ENCODE data around the gene ZC2HC1C.
"Not testable (repeated sequence)": the region's sequence is repeated elsewhere in the genome, so short reads cannot be mapped to it uniquely, and the experiment has no call there.

ZC2HC1C gene

DNA sequence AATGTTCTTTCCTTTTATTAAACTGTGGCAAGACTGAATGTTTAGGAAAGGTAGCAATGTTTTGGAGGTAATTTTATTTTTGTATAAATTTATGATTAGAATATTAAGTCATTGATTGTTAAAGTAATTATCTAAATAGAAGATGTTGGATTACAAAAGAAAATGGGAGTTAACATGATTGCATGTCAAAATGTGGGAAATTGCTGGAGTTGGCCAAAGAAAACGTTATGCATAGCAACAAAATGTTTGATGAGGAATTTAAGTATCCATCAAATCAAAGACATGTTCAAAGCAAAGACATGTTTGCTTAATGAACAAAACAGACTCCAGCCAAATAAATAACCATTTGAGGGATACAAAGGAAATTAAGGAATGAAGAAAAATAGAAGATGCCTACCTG lies 15.0 kb upstream of the ZC2HC1C start:
- no peak for DNase-seq (ENCODE audit: low read depth in 2 of 2, low spot score in 1 of 2)

DNA sequence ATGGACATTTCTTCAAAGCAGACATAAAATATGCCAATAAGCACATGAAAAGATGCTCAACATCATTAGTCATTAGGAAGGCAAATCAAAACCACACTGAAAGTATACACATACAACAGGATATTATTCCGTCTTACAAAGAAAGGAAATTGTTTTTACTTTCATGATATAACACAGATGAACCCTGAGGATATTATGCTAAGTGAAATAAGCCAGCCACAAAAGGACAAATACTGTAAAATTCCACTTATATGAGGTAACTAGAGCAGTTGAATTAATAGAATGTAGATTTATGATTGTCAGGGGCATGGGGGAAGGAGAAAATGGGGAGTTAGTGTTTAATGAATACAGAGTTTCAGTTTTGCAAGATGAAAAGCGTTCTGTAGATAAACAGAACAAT lies 9.8 kb upstream of the ZC2HC1C start:
- DNase-seq (ENCODE audit: low read depth in 2 of 2, low spot score in 1 of 2): no peak

DNA sequence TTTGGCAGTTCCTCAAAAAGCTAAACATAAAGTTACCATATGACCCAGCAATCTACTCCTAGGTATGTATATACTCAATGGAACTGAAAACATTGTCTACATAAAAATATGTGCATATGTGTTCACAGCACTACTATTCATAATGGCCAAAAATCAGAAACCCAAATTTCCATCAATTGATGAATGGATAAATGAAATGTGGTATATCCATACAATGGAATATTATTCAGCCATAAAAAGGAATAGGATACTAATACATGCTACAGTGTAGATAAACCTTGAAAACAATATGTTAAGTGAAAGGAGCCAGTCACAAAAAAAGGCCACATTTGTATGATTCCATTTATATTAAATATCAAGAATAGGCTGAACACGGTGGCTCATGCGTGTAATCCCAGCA lies 9.0 kb upstream of the ZC2HC1C start:
- no peak for DNase-seq (ENCODE audit: low read depth in 2 of 2, low spot score in 1 of 2)

DNA sequence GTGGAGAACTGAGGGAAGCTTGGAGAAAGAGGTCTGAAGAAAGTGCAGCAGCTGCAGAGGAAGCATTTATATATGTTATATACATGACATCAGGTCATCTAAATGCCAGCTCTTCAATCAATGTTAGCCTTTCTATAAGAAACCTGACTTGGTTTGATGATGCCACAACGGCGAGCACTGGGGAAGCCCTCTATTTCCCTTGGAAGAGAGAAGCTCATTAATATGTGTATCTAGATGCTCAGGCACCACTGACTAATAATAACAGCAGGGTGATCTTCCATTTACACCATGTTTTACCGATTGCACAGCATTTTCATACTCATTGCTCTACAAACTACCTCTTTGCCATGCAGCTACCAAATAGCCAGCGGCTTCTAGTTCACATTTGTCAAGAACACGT lies 6.4 kb upstream of the ZC2HC1C start:
- no peak for DNase-seq (ENCODE audit: low read depth in 2 of 2, low spot score in 1 of 2)

DNA sequence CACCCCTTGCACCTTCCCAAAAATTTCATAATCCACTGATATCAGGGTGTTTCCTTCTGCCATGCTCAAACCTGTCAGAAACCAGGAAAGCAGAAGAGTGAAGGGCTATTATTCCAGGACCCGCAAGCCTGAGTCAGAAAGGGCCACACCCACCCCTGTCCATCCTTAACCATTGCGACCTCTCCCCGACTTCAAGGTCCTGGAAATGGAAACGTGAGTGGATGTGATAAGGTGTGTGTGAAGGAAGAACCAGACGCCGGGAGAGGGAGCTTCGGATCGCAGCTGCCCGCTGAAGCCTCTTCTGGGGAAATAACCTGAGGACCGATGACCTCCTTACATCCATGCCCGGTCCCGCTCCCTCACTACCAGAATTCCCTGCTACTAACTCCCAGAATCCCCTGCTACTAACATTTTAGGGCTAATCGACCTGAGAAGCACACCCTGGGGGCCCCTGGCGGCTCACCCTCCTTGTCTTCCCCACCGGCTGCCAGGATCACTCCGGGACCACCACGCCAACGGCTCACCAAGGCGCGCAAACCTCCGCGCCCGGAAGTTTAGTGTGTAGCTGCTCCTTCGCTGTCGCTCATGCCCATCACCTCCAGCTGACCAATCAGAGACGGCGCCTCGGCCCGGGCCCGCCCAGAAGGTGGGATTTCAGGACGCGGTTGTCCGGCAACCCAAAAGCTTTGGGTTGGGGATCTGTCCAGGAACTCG lies 5.8 kb upstream of the ZC2HC1C start, which contains the start of gene ACYP1:
Gene ACYP1, minus strand, starts transcription at position 534 of the 714 bp plus-strand sequence. Its CDS starts 471 bp downstream, at position 63.
- DNase-seq (ENCODE audit: low read depth in 2 of 2, low spot score in 1 of 2): peak; percentile 75 to 78

DNA sequence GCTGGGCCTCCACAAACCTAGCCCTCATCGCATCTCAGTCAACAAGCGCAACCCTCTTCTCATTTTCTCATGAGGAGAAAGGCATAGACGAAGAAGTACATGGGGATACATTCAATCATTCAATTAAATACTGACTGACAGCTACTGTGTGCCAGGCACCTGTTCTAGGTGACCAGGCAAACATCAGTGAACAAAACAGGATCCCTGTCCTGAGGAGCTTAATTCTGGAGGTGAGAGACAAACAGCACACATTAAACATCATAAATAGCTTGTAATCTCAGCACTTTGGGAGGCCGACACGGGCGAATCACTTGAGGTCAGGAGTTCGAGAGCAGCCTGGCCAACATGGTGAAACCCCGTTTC lies 5.3 kb upstream of the ZC2HC1C start:
- no peak for DNase-seq (ENCODE audit: low read depth in 2 of 2, low spot score in 1 of 2)

DNA sequence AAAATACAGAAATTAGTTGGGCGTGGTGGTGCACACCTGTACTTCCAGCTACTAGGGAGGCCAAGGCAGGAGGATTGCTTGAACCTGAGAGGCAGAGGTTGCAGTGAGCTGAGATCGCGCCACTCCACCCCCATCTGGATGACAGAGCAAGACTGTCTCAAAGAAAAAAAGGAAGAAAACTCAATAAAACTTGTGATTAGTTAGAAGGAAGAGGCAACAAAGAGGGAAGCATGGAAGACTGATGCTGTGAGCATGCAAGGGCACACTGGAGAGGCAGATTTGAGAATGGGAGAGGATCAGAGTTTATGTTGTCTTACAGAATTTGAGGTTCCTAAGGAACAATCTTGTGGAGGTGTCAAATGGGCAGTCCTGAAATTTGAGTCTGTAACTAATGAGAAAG lies 2.8 kb upstream of the ZC2HC1C start:
- DNase-seq (ENCODE audit: low read depth in 2 of 2, low spot score in 1 of 2): no peak

DNA sequence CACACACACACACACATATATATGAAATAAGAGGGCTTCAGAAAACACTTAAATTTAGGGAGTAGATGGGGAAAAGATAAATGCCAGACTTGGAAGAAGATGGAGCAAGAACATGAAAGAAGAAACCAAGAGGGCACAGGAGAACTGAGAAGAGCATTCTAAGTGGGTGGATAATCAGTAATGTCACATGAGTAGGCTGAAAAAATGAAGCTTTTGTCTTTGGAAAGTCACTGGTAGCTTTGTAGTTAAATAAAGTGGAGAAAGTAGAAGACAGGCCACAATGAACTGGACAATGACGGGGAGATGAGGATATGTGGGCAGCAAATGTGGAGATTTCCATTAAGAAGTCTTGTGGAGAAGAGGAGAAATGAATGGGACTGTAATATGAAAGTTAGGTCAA lies 2.2 kb upstream of the ZC2HC1C start:
- no peak for DNase-seq (ENCODE audit: low read depth in 2 of 2, low spot score in 1 of 2)

DNA sequence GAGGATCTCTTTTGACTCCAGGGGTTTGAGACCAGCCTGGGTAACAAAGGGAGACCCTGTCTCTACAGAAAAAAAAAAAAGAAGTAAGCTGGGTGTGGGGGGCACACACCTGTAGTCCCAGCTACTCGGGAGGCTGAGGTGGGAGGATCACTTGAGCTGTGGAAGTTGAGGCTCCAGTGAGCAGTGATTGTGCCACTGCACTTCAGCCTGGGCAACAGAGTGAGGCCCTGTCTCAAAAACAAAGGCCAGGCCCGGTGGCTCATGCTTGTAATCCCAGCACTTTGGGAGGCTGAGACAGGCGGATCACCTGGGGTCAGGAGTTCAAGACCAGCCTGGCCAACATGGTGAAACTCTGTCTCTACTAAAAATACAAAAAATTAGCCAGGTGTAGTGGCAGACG lies 1.7 kb upstream of the ZC2HC1C start:
- not testable (repeated sequence) for DNase-seq (ENCODE audit: low read depth in 2 of 2, low spot score in 1 of 2)

DNA sequence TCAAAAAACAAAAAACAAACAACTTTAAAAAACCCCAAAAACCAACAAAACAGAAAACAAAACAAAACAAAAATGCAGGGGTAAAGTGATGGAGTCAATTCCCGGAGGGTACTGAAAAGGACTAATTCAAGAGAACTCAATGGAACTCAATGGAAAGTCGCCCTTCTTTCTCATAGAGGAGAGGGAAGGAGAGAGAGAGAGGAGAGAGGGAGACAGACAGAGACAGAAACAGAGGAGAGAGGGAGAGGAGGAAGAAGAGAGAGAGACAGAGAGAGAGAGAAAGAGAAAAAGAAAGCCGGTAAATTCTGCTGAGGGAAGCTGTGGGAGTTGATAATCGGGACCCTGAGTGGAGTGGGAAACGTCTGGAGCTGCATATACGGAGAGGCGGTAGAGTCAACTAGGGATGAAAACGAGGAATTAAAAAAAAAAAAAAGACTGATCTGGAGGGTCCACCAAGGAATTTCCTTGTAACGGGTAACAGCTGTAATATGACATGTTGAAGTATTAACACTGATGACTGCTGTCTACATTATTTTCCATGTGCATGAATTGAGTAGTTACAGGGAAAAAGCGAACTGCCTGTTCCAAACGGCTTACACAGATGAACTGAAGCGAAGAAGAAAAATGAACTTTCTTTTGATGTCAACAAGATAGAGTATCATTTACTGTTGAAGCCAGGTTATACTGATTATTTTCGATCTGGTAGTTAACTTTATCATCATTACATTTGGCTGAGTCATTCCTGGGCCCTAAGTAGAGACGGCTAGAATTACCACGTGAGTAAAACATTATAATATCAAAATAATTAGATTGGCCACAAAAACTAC lies 934 bp upstream of the ZC2HC1C start:
- DNase-seq (ENCODE audit: low read depth in 2 of 2, low spot score in 1 of 2): no peak

DNA sequence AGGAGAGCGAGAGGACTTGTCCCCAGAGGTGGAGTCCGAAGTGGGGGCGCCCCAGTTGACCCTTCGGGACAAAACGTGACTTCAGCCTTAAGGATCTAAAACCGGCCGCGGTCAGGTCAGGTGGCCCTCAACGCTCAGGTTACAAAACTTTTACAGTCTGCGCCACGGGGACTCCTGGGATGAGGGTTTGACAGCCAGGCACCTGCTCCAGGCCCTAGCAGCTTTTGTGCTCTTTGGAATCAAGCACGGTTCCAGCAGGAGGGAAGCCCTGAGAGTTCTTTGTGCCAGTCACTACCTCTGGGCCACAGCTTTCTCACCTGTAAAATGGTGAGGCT lies 337 bp downstream of the ZC2HC1C start:
- DNase-seq (ENCODE audit: low read depth in 2 of 2, low spot score in 1 of 2): no peak

DNA sequence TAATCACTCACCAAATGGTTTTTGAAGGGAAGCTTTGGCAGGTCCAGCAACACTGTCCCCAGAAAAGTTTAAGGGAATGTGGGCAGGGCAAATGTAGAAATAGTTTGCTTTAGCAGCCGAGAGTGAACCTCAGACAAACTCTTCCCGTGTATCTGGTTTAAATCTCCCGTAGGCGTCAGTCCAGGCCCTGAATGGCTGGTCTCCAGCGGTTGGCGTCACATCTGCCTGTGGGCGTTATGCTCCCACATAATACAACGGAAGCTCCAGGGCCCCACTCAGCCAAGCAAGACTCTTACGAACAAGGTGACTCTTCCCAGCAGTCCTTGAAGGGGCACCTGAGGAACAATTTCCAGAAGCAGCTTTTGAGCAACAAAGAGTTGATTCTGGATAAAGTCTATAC lies 942 bp downstream of the ZC2HC1C start:
- no peak for DNase-seq (ENCODE audit: low read depth in 2 of 2, low spot score in 1 of 2)

DNA sequence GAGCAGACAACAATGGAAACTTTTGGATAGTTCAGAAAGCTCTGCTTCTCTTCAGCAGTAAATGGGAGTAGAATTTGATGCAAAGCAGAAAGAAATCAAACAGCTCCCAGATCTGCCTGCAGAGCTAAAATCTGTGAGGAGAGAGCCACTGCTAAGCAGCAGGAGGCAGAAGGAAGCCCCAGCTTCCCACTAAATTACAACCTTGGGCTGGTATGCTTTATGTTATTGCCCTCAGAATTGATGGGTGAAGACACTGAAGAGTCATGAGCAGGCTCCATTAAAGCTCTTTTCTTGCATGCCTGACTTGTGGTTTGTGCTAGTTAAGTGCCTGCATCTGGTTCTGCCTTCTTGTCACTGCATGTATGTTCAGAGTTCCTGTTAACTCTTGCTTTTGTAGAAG lies 8.4 kb downstream of the ZC2HC1C start:
- no peak for DNase-seq (ENCODE audit: low read depth in 2 of 2, low spot score in 1 of 2)

DNA sequence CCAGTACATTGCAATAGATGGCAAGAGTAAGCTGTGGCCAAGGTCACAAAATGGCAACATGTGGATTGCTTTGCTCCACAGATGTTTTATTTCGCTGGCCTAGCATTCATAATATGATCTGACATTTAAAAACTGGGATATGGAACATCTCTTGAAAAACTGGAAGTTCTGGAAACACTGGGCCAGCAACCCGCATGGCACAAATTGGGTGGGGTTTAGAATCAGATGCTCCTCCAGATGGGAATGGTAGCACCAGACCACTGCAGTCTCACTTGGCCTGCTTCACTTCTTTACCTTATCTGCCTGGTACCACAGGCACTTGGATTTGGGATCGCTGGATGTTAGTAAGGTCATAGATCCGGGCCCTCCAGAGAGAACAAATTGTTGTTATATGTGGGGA lies 10.1 kb downstream of the ZC2HC1C start:
- DNase-seq (ENCODE audit: low read depth in 2 of 2, low spot score in 1 of 2): no peak

DNA sequence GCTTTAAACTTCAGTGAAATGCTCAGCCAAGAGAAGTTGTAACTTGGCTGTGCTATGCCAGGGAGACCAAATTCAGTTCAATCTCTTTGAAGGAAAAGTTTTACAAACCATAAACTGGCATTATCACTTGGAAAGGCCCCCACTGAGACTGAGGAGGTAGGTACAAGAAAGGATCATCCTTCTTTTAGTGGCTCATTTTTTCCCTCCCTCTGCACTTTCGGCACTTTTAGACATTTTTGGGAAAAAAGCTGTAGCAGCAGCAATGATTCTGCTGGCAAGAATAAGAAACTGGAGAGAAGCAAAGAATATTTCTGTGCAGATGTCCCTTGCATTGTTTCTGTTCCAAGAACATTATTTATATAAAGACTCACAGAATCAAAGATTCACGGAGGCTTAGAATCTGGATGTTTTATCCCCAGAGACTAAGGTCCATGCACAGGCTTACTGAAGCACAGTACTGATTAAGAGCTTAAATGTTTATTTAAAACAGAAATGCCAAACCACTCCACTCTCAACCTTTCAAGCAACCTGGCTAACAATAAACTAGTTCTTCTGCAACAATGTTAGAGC lies 12.3 kb downstream of the ZC2HC1C start:
- no peak for DNase-seq (ENCODE audit: low read depth in 2 of 2, low spot score in 1 of 2)

DNA sequence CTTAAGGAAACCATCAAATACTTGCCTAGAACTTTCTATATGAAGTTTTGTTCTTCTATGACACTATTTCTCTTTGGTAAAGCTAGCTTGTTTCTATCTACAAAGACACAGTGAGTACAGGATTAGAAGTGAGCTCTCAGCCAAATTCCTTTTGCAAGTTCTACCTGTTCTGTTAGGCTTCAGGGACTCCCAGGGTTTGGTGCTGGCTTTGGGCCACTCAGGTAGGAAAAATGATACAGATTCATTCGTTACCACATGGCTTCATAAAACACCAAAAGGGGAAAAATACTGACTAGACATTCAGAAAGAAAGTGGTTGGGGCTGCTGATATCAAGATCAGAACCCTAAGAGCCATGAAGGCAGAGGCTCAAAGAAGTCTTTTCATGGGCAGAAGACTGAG lies 13.8 kb downstream of the ZC2HC1C start:
- no peak for DNase-seq (ENCODE audit: low read depth in 2 of 2, low spot score in 1 of 2)

DNA sequence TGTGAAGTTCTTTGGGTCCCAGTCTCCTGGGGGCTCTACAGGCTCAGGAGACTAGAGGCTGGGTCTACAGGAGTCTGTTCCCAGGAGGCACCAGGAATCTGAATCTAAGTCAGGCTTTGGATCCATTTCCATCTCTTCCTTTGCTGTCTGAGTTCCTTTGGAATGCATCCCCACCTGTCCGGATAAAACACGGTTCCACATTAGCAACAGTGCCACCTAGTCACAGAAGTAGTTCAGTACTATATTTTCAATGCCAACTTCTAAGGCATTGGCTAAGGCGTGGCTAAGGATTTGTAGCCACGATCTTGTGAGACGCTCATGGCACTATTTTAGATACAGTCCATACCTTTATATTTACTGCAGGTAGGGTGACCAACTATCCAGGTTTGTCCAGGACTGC lies 15.1 kb downstream of the ZC2HC1C start:
- DNase-seq (ENCODE audit: low read depth in 2 of 2, low spot score in 1 of 2): no peak

DNA sequence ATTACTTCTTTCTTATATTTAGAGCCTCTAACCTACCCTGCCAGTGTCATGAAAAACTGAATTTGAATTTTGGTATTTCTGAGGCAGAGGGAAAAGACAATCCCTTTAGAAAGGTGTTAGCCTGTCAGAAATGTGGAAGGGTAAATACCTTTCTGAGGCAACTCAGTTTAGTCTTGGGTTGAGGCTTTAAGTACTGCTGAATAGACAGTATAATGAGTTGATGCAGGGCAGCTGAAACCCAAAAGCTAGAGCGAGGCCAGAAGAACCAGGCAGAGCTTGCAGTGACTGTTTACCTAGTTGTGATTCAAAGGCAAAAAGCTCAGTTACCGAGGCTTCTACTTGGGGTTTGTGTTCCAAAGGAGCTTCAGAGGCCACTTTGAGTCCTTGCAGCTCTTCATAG lies 18.7 kb downstream of the ZC2HC1C start:
- DNase-seq (ENCODE audit: low read depth in 2 of 2, low spot score in 1 of 2): no peak

DNA sequence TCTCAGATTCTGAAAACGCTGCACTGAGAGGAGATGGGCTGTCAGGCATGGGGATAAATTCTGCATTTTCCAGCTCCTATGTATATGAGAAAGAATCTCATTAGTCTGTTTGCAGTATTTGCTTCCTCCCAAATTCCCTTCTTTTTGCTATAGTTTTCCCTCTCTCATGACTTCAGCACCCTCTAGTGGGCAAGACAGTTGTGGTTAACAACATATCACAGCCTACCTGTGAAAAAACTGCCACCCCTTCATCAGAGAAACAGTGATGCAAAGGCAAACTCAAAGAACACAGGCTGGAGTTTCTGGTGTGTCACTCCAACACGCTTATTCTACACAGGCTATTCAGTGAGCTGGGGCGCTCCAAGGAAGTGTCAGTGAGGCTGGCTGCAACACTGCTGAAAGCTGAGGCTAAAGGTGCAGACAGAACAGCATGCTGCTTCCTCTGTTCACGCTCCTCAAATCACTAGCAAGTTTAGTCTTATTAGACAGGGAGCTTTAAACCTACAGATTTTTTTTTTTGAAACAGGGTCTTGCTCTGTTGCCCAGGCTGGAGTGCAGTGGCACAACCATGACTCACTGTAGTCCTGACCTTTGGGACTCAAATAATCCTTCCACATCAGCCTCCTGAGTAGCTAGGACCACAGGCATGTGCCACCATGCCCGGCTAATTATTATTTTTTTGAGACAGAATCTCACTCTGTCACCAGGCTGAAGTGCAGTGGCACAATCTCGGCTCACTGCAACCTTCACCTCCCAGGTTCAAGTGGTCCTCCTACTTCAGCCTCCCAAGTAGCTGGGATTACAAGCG lies 19.3 kb downstream of the ZC2HC1C start:
- no peak for DNase-seq (ENCODE audit: low read depth in 2 of 2, low spot score in 1 of 2)

DNA sequence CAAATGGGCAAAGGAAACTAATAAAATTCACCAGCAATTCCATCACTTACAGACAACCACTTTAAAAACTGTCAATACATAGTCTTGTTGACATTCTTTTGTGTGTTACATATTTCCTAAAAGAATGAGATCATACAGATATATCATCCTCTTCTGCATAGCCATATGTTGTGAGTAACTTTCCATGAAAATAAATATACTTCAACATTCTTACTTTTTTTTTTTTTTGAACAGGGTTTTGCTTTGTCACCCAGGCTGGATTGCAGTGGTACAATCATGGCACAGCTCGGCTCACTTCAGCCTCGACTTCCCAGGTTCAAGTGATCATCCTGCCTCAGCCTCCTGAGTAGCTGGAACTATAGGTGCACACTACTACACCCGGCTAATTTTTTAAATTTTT lies 20.9 kb downstream of the ZC2HC1C start:
- no peak for DNase-seq (ENCODE audit: low read depth in 2 of 2, low spot score in 1 of 2)

DNA sequence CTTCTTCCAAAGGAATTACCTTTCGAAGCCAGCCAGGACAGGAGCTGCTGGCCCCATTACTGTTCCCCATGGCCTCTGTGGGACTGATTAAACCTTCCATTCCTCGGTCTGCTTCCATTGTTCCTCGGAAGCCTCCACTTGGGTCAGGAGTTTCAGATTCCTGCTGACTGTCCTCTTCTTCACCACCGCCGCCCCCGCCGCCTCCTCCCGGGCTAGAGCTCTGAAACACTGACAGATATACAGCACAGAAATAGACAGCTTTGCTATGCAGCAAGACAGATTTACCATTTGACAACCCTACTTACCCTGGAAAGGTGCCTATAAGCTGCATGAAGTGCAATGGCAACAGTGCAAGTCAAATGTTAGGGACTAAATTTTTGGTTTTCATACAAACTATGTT lies 21.8 kb downstream of the ZC2HC1C start:
- DNase-seq (ENCODE audit: low read depth in 2 of 2, low spot score in 1 of 2): no peak

DNA sequence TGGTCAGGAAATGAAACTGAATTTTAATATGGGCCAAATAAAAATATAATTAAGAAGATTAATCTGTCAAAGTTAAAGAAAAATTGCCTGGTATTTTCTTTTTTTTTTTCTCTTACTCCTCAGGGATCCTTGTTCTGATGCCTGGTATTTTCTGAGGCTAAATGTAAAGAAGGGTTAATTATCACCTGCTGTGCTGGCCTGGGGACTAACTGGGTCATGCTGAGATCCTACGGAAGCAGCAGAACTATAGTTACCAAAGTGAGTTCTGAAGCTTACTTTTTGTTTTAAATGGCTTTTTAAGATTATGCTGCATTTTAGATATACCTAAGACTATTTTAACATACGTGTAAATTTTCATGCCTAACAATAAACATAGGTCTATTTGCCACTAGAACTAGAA lies 23.3 kb downstream of the ZC2HC1C start:
- DNase-seq (ENCODE audit: low read depth in 2 of 2, low spot score in 1 of 2): no peak
